Transverse colon (tissue), 4 donors: ENCODE results near the gene HOGA1.

Experiments used
- EP300 ChIP-seq: sonication (generic); formaldehyde crosslinking; IDR thresholded peaks from one replicate; pipeline ENCODE4 v1.6.1; 2017; ENCODE audit warnings: antibody characterized with exemption, low read depth
- POLR2A ChIP-seq: fragments of 450-650 bp; IDR thresholded peaks from one replicate; pipeline ENCODE4 v1.6.1; 2016; ENCODE audit warnings: antibody characterized with exemption, mild to moderate bottlenecking, moderate library complexity
- POLR2AphosphoS5 ChIP-seq, 3 donors: sonication (generic); formaldehyde crosslinking; IDR thresholded peaks; one replicate each; pipeline ENCODE4 v1.6.1; 2016; ENCODE audit warnings: antibody characterized with exemption in 3 of 3
- TF ChIP-seq, protein P1 (sequence below), 5 experiments: fragments of 200-600 bp in 3 of 5; fragments of 450-650 bp in 2 of 5; sonication (generic) in 3 of 5; IDR thresholded peaks; 1 replicate in 2 of 5; 2 replicates in 3 of 5; pipeline ENCODE4 v1.5.1; 2016 to 2017; ENCODE audit warnings: antibody characterized with exemption in 5 of 5, inconsistent platforms in 3 of 5, mild to moderate bottlenecking in 2 of 5, moderate library complexity in 1 of 5

DNA sequence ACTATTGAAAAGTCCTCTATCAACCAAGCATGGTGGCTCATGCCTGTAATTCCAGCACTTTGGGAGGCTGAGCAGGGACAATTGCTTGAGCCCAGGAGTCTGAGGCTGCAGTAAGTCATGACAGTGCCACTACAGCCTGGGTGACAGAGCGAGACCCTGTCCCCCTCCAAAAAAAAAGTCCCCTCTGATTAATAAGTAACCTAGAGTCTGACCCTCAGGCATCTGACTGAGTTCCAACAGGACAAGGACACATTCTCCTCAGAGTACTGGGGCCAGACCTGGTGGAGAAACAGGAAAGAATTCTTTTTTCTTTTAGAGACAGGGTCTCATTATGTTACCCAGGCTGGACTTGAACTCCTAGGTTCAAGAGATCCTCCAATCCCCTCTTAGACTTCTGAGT is 39.1 kb downstream of the HOGA1 start:
- TF ChIP-seq, protein P1, sequence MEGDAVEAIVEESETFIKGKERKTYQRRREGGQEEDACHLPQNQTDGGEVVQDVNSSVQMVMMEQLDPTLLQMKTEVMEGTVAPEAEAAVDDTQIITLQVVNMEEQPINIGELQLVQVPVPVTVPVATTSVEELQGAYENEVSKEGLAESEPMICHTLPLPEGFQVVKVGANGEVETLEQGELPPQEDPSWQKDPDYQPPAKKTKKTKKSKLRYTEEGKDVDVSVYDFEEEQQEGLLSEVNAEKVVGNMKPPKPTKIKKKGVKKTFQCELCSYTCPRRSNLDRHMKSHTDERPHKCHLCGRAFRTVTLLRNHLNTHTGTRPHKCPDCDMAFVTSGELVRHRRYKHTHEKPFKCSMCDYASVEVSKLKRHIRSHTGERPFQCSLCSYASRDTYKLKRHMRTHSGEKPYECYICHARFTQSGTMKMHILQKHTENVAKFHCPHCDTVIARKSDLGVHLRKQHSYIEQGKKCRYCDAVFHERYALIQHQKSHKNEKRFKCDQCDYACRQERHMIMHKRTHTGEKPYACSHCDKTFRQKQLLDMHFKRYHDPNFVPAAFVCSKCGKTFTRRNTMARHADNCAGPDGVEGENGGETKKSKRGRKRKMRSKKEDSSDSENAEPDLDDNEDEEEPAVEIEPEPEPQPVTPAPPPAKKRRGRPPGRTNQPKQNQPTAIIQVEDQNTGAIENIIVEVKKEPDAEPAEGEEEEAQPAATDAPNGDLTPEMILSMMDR (IDR thresholded peaks at IDR 0.05), result no peak
- no peak for TF ChIP-seq POLR2AphosphoS5 (IDR thresholded peaks at IDR 0.05)
- TF ChIP-seq POLR2A, result no peak
- no peak for TF ChIP-seq EP300
